NB4 (cell line): ENCODE measurements around the gene INSM2.

ENCODE experiments used
- CTCF ChIP-seq: IDR thresholded peaks from one replicate; pipeline ENCODE4 v1.5.1; 2012; ENCODE audit warnings: low read depth, low read length
- MAX ChIP-seq: IDR thresholded peaks from 2 replicates; pipeline ENCODE4 v1.6.1; 2011; ENCODE audit warnings: low read depth, low read length
- POLR2A ChIP-seq: IDR thresholded peaks from 2 replicates; pipeline ENCODE4 v1.6.1; 2011; ENCODE audit warnings: mild to moderate bottlenecking; ENCODE audit not compliant: insufficient read length; ENCODE audit errors: extremely low read depth

GRCh38 chr14:35533357-35534207 is at the start of gene INSM2:
- no peak for TF ChIP-seq CTCF
- TF ChIP-seq POLR2A: no peak
- no peak for TF ChIP-seq MAX
